GM23248 (cell line): ENCODE data around the gene OR5AP2.

ENCODE experiments used
- EZH2 ChIP-seq: fragments of 200-600 bp; sonication (generic); IDR thresholded peaks from 2 replicates; pipeline ENCODE4 v1.6.1; 2018; ENCODE audit warnings: antibody characterized with exemption, mild to moderate bottlenecking; ENCODE audit not compliant: insufficient read depth, poor library complexity, severe bottlenecking
- EZH2phosphoT487 ChIP-seq: fragments of 200-600 bp; sonication (generic); IDR thresholded peaks from 2 replicates; pipeline ENCODE4 v1.6.1; 2018; ENCODE audit warnings: antibody characterized with exemption, moderate library complexity, mild to moderate bottlenecking, low read depth; ENCODE audit not compliant: insufficient read depth

DNA sequence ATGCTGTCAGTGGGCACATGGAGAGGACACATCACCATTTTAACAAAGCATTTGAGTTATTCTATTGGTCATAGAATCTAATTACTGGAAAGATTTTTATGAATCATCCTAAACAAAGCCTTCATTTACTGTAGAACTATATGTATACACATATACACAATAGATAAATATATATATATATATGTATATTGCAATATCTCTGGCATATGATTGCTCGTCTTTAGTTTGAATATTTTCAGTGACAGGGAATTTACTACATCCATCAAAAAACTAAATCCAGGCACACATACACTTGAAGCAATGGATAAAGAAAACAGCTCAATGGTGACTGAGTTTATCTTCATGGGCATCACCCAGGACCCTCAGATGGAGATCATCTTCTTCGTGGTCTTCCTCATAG is 21.1 kb upstream of the OR5AP2 start, which contains the start of gene OR5AR1:
- TF ChIP-seq EZH2 (no peak), EZH2phosphoT487 (no peak)
